PC-9 (cell line): ENCODE data around the gene ZBTB22. TPM values are rescaled to one million over a fixed set of nuclear protein-coding genes. Genes with fewer than 3 reads are reported as not detected.
"Not testable (repeated sequence)": the region's sequence is repeated elsewhere in the genome, so short reads cannot be mapped to it uniquely, and the experiment has no call there.

Source experiments
- BruUV-seq: library from RNA; stranded (reverse); fragments of 400-500 nt; replicated peaks from 2 replicates; lab custom pipeline; 2021; lab: Mats Ljungman, UMichigan
- CTCF ChIA-PET: fragments of 300-600 bp; sonication (Branson Sonifier 250); formaldehyde crosslinking; loops from one replicate; lab custom pipeline; 2022; ENCODE audit warnings: antibody characterized with exemption; lab: Charles Lee
- POLR2A ChIA-PET: fragments of 300-600 bp; sonication (Branson Sonifier 250); formaldehyde crosslinking; loops from one replicate; lab custom pipeline; 2022; ENCODE audit warnings: antibody characterized with exemption; ENCODE audit not compliant: unreplicated experiment; lab: Charles Lee
- DNase-seq, 2 experiments: peaks; one replicate each; pipeline versions ENCODE4 v3.0.0 to v3.0.0-alpha.2; 2015 to 2022; ENCODE audit warnings: mixed read lengths in 1 of 2
- H2AFZ ChIP-seq: fragments of 200-600 bp; sonication (generic); 2 replicates; pipeline ENCODE4 v1.8.1; 2017; ENCODE audit warnings: antibody characterized with exemption
- H3F3A ChIP-seq: fragments of 200-600 bp; sonication (generic); 2 replicates; pipeline ENCODE4 v1.8.1; 2017; ENCODE audit warnings: antibody characterized with exemption, mild to moderate bottlenecking, low read depth; ENCODE audit not compliant: insufficient read depth
- H3K27ac ChIP-seq: fragments of 200-600 bp; sonication (generic); 2 replicates; pipeline ENCODE4 v1.6.1; 2016; ENCODE audit warnings: mixed run types
- H3K27me3 ChIP-seq: fragments of 200-600 bp; sonication (generic); 2 replicates; pipeline ENCODE4 v1.6.1; 2016; ENCODE audit warnings: low read depth, mixed run types; ENCODE audit not compliant: insufficient read depth
- H3K36me3 ChIP-seq: fragments of 200-600 bp; sonication (generic); 2 replicates; pipeline ENCODE4 v1.6.1; 2016; ENCODE audit warnings: low read depth, mixed run types
- H3K4me1 ChIP-seq: fragments of 200-600 bp; sonication (generic); replicated peaks from 2 replicates; pipeline ENCODE4 v1.6.1; 2016; ENCODE audit warnings: mixed run types; ENCODE audit not compliant: insufficient read depth
- H3K4me2 ChIP-seq: fragments of 200-600 bp; sonication (generic); 2 replicates; pipeline ENCODE4 v1.6.1; 2017; ENCODE audit warnings: mixed run types
- H3K4me3 ChIP-seq: fragments of 200-600 bp; sonication (generic); 2 replicates; pipeline ENCODE4 v1.6.1; 2016; ENCODE audit warnings: mixed run types
- H3K79me2 ChIP-seq: fragments of 200-600 bp; sonication (generic); 2 replicates; pipeline ENCODE4 v1.6.1; 2017; ENCODE audit warnings: low read depth, mixed run types
- H3K9me2 ChIP-seq: fragments of 200-600 bp; sonication (generic); 2 replicates; pipeline ENCODE4 v1.8.1; 2017; ENCODE audit warnings: mild to moderate bottlenecking; ENCODE audit not compliant: insufficient read depth
- H3K9me3 ChIP-seq: fragments of 200-600 bp; sonication (generic); 2 replicates; pipeline ENCODE4 v1.8.1; 2016; ENCODE audit warnings: low read depth; ENCODE audit not compliant: insufficient read depth
- H4K20me1 ChIP-seq: fragments of 200-600 bp; sonication (generic); 2 replicates; pipeline ENCODE4 v1.8.1; 2017; ENCODE audit not compliant: insufficient read depth
- CTCF ChIP-seq: fragments of 200-600 bp; sonication (generic); conservative IDR thresholded peaks from 2 replicates; pipeline ENCODE4 v1.6.1; 2017; ENCODE audit warnings: mixed run types, antibody characterized with exemption, mild to moderate bottlenecking, moderate library complexity
- EZH2 ChIP-seq: fragments of 200-600 bp; sonication (generic); IDR thresholded peaks from 2 replicates; pipeline ENCODE4 v1.8.0; 2017; ENCODE audit warnings: antibody characterized with exemption, low read depth
- intact Hi-C: fragments of 100-400 bp; cut with micrococcal nuclease; formaldehyde crosslinking; loops from one replicate; pipeline ENCODE4 v1.10.0; 2022; ENCODE audit not compliant: unreplicated experiment
- total RNA-seq: library from RNA; stranded (reverse); gene quantifications from 2 replicates; pipeline ENCODE4 v1.2.3, GENCODE V29; 2021

ZBTB22 gene
- total RNA-seq, 1 experiment from 2014 or later: 20.8 TPM

- H3K9me2 ChIP-seq, POLR2A ChIA-PET, intact Hi-C loops, H3K27me3 ChIP-seq, H2AFZ ChIP-seq, DNase-seq, H3K79me2 ChIP-seq, H3K36me3 ChIP-seq, H3K4me2 ChIP-seq, H3K4me3 ChIP-seq, CTCF ChIA-PET, BruUV-seq, H4K20me1 ChIP-seq, H3K9me3 ChIP-seq, H3K27ac ChIP-seq: not testable (repeated sequence)
- Histone ChIP-seq H3K4me1 (peaks cover 36% of the 10 kb centered on the region), H3F3A (peaks cover 19% of the 10 kb centered on the region; the same call in 1 of the 2 replicates)
Observed at GRCh38 chr6:33363486-33363885, 45.9 kb upstream of the ZBTB22 start.

- CTCF ChIA-PET: interaction anchor here (0.5 kb wide), 1 partner anchor 35 kb away, joined by 3 read pairs; no protein-coding TSS in a partner anchor
- Histone ChIP-seq H3K4me2 (no peak overlapping the region), H3K27ac (no peak overlapping the region), H3K36me3 (no peaks in the 10 kb centered on the region), H2AFZ (no peak overlapping the region), H3K9me3 (no peaks in the 10 kb centered on the region), H3K27me3 (no peaks in the 10 kb centered on the region), H3K4me1 (peaks cover 35% of the 10 kb centered on the region), H3K79me2 (no peaks in the 10 kb centered on the region), H3K9me2 (no peaks in the 10 kb centered on the region), H3K4me3 (no peak overlapping the region), H4K20me1 (no peaks in the 10 kb centered on the region), H3F3A (peaks cover 19% of the 10 kb centered on the region; the same call in 1 of the 2 replicates)
- TF ChIP-seq EZH2: no peak
- TF ChIP-seq CTCF: no peak
- POLR2A ChIA-PET: interaction anchor here (0.8 kb wide), 1 partner anchor 15 kb away, joined by 4 read pairs; no protein-coding TSS in a partner anchor
- no TSS peak for BruUV-seq
- no peak for DNase-seq
- intact Hi-C loops: no loop called here
Observed at GRCh38 chr6:33359331-33359730, 41.8 kb upstream of the ZBTB22 start.

GRCh38 chr6:33357160-33357871 lies 39.8 kb upstream of the ZBTB22 start:
- H3K9me2 ChIP-seq, H3K27me3 ChIP-seq, H4K20me1 ChIP-seq, CTCF ChIA-PET, H3K4me3 ChIP-seq, H3F3A ChIP-seq, H2AFZ ChIP-seq, H3K4me2 ChIP-seq, H3K36me3 ChIP-seq, H3K79me2 ChIP-seq, BruUV-seq, DNase-seq, H3K9me3 ChIP-seq, POLR2A ChIA-PET, H3K27ac ChIP-seq, intact Hi-C loops: not testable (repeated sequence)
- H3K4me1 ChIP-seq: peaks cover 21% of the 10 kb centered on the region

- BruUV-seq: no TSS peak
- intact Hi-C loops: no loop called here
- no peak for DNase-seq
- Histone ChIP-seq H4K20me1 (no peaks in the 10 kb centered on the region), H3K4me2 (no peak overlapping the region), H3K36me3 (no peaks in the 10 kb centered on the region), H3K4me1 (peaks cover 11% of the 10 kb centered on the region), H3K9me2 (no peaks in the 10 kb centered on the region), H3K9me3 (no peaks in the 10 kb centered on the region), H3K4me3 (no peak overlapping the region), H3K27ac (no peak overlapping the region), H3K27me3 (no peaks in the 10 kb centered on the region), H2AFZ (no peak overlapping the region), H3F3A (no peaks in the 10 kb centered on the region; the same call in 1 of the 2 replicates), H3K79me2 (no peaks in the 10 kb centered on the region)
- TF ChIP-seq EZH2 (no peak), CTCF (no peak)
- POLR2A ChIA-PET: no interaction called here
- CTCF ChIA-PET: no interaction called here
Observed at GRCh38 chr6:33356295-33356694, 38.8 kb upstream of the ZBTB22 start.

GRCh38 chr6:33355860-33356259 lies 38.3 kb upstream of the ZBTB22 start:
- H4K20me1 ChIP-seq, DNase-seq, POLR2A ChIA-PET, BruUV-seq, H3K4me2 ChIP-seq, CTCF ChIA-PET, H3K79me2 ChIP-seq, H3K27me3 ChIP-seq, H3K36me3 ChIP-seq, H3K9me2 ChIP-seq, intact Hi-C loops, H3K9me3 ChIP-seq, H3K4me3 ChIP-seq, H3F3A ChIP-seq, H3K27ac ChIP-seq, H2AFZ ChIP-seq, H3K4me1 ChIP-seq: not testable (repeated sequence)
